Measurements from ENCODE around the gene NLGN4X.

NLGN4X gene

GRCh38 chrX:6151971-6152370 lies 76.7 kb downstream of the NLGN4X start:
- no peak for DNase-seq (ENCODE audit: low spot score)

DNA sequence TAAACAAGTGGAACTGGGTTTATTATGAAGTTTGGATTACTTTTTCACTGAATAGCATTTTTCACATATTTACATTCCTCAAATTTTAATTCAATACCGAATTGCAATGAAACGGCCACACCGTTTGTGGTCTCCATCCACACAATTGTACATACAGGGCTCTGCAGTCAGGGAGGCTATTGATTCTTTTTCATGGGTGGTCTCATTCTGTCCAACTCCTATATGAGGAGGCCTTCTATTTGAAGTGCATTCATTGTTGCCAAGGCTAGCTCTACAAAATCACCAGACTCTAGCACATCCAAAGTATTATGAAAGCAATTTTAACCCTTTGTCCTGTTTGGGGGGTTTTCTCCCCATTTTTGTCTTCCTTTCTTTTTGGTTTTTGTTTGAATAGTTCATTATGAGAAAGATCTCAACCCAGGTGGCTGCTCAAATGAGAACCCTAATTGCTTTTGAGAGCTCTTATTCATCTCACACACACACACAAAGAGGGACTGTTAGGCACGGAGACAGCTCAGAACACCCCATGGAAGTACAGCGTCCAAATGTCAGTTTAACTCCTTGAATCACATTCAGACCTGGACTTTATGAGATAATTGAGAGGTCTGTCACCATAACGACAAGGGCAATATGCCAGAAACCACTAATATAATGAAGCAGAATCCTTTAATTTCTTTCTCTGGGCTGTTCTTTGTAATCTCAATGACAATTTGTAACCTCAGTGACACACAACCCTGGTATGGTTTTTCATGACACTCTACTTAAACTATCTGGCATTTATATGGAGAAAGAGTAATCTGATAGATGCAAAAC lies 79.4 kb downstream of the NLGN4X start:
- no peak for DNase-seq (ENCODE audit: low spot score)

- no peak for DNase-seq (ENCODE audit: low spot score)
Measured at GRCh38 chrX:6134255-6134654, 94.4 kb downstream of the NLGN4X start.

DNA sequence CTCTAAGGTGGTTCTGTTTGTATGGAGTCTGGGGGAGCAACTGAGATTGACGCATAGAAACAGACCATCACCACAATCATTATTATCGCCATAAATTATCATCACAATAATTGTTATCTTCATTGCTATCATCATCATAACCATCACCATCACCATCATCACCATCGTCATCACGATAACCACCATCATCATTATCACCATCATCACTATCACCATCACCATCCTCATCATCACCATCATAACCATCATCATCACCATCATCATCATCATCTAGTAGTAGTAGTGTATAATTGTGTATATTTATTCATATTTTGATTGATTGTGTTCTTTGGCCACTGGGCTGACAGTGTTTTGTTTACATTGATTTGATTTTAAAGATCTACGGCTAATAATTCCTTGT lies 95.7 kb downstream of the NLGN4X start:
- no peak for DNase-seq (ENCODE audit: low spot score)

GRCh38 chrX:6131287-6131686 lies 97.4 kb downstream of the NLGN4X start:
- no peak for DNase-seq (ENCODE audit: low spot score)

- no peak for DNase-seq (ENCODE audit: low spot score)
Measured at GRCh38 chrX:6129195-6129594, 99.5 kb downstream of the NLGN4X start.

DNA sequence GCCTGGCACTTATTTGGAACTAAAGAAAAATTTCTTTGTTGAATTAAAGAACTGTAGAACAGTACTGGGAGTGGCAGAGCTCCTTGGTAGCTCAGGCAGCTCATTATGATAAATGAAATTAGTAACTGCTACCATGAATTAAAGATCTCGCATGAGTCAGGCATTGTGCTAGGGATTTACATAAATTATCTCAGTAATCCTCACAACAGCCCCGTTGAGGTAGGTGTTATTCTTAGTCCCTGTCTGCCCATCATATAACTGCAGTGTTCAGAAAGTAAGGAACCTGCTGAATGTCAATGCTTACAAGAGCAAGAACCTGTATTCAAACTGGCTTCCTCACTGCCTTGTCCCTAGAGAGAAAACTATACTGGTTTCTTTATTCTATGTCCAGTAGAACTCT lies 108.3 kb downstream of the NLGN4X start:
- DNase-seq (ENCODE audit: low spot score): no peak

DNA sequence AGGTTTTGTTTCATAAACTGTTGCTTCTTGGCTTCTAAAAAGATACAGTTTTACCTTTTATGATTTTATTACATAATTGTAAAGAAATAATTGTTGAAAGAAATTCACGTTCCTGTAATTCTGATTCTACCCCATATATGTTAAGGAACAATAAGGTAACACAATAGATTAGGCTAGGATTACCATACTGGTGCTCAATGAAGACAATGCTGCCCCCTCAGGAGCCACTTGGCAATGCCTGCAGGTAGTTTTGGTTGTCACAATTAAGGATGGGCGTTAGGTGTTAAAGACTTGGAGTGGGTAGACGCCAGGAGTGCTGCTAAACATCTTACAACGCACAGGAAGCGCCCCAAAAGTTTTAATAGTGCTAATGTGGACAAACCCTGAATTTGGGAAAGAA lies 133.2 kb downstream of the NLGN4X start:
- DNase-seq (ENCODE audit: low spot score): no peak

DNA sequence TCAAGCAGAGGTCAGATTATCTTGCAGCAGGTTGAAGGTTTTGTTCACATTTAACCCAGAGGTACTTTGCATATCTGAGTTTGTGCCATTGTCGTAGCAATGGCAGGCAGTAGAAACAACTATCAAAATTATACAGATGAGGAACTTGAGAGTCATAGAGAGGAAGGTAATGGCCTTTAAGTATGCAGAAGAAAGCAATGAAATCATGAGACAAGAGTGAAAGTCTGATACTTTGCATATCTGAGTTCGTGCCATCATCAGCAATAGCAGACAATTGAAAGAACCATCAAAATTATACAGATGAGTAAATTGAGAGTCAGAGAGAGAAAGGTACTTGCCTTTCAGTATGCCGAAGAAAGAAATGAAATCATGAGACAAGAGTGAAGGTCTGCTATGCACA lies 154.1 kb downstream of the NLGN4X start:
- DNase-seq (ENCODE audit: low spot score): no peak

GRCh38 chrX:6071731-6072130 lies 156.9 kb downstream of the NLGN4X start:
- no peak for DNase-seq (ENCODE audit: low spot score)

DNA sequence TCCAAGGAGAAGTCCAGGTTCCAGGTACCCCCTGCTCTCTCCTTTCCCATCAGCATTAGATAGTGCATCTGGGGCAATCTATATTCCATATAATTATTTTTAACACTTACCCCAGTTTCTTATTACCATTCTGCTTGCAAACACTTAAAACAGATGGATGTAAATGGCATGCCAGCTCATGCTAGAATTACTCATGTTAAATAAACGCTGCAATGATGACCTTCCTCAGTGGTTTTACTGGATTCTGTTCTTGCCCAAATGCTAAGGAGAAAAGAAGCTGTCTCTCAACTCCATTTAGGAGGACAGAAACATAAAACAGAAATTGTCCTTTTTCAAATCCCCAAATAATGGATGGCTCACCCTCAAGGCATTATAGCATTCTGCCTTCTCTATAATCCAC lies 161.1 kb downstream of the NLGN4X start:
- no peak for DNase-seq (ENCODE audit: low spot score)

GRCh38 chrX:6053141-6053540 lies 175.5 kb downstream of the NLGN4X start:
- DNase-seq (ENCODE audit: low spot score): no peak

DNA sequence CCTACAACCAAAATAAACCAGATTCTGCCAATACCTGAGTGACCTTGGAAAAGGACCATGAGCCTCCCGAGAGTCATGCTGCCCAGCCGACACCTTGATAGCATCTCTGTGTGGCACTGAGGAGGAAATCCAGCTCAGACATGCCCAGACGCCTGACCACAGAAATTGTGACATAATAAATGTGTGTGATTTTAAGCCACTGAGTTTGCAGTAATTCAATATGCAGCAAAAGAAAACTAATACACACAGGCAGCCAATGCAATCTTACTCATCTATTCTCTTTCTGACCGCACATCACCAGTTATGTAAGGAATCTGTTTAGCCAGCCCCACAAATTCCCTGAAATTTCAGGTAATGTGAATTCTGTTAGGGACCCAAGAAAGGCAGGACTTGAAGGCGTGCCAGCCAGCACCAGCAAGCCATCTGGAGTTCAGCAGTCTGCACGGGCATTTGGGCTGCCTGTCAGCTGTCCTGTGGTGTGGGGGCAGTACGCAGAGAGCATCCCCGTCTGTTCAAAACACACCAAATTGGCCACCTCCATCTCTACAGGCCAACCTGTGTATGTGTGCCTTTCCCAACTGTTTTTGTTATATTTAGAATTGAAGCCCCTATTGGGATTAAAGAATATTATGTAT lies 176.4 kb downstream of the NLGN4X start:
- no peak for DNase-seq (ENCODE audit: low spot score)

GRCh38 chrX:6049132-6049531 lies 179.5 kb downstream of the NLGN4X start:
- no peak for DNase-seq (ENCODE audit: low spot score)

DNA sequence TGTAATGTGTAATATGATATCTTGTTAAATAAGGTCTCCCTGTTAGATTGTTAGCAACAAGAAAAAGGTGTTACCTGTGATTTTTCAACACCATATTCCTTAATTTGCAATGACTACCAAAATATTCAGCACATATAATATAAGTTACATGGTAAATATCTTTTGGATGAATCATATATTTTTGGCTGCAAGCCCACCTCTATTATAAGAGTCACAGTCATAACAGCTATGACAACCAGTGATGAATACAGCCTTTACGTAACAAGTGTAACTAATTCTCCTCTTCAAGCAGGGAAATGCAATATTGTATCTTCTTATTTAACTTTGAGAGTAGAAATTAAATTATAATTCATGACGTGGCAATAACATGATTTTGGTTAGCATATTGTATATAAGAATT lies 187.0 kb downstream of the NLGN4X start:
- DNase-seq (ENCODE audit: low spot score): no peak

GRCh38 chrX:6029014-6029413 lies 199.7 kb downstream of the NLGN4X start:
- DNase-seq (ENCODE audit: low spot score): no peak

- DNase-seq (ENCODE audit: low spot score): no peak
Measured at GRCh38 chrX:6026980-6027379, 201.7 kb downstream of the NLGN4X start.

DNA sequence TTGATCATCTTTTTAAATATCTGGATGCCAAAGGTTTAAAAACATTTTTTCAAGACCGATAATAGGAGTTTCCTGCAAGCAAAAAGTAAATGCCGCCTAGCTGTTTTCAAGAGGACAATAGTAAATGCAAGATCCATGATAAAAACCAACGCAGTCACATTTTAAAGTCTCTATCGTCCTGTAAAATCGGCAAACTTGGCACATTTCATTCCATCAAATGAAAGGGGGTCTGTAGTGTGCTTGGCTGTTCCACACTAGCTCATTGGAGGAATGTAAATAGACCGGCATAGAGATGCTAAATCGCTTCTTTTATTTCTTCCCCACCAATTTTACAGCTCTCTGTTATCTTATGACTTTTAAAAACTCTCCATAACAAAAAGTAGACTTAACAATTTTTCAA lies 202.2 kb downstream of the NLGN4X start:
- DNase-seq (ENCODE audit: low spot score): no peak

DNA sequence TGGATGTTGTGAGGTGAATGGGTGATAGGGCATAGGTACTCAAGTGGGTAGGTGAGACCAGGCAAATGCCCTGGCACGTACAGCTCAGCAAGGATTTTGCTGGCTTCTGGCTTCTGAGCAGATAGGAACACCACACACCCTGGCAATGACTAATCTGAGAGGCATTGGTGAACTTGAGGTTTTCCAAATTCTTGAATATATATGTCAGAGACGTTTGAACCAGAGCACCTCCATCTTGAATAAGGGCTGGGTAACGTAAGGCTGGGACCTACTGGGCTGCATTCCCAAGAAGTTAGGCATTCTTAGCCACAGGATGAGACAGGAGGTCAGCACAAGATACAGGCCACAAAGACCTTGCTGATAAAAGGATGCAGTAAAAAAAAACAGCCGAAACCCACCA lies 204.5 kb downstream of the NLGN4X start:
- no peak for DNase-seq (ENCODE audit: low spot score)

- peak; percentile 2 for DNase-seq (ENCODE audit: low spot score)
Measured at GRCh38 chrX:6021316-6022091, 207.2 kb downstream of the NLGN4X start.

- DNase-seq (ENCODE audit: low spot score): no peak
Measured at GRCh38 chrX:6019076-6019475, 209.6 kb downstream of the NLGN4X start.

- no peak for DNase-seq (ENCODE audit: low spot score)
Measured at GRCh38 chrX:6015423-6015822, 213.2 kb downstream of the NLGN4X start.

DNA sequence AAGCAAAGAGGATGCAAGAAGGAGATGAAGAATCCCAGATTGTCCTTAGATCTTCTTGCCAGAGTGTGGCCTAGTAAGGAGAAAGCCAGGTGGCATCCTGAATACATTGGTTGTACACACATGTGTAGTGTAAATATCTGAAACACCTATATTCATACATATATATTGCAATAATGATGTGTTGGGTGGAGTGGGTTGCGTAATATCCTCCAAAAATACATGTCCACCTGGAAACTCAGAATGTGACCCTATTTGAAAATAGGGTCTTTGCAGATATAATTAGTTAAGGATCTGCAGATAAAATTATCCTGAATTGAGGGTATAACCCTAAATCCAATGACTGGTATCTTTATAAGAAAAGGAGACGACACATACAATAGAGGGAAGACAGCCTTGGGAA lies 216.3 kb downstream of the NLGN4X start:
- no peak for DNase-seq (ENCODE audit: low spot score)
